Ramos (cell line): Measurements from ENCODE around the gene CRCP.
"Not testable (repeated sequence)": the region's sequence is repeated elsewhere in the genome, so short reads cannot be mapped to it uniquely, and the experiment has no call there.

Experiments
- in situ Hi-C: fragments of 300-500 bp; cut with MboI; formaldehyde crosslinking; loops from one replicate; pipeline ENCODE4 v1.14.3; 2022; ENCODE audit warnings: low sequenced_read_pairs; ENCODE audit not compliant: unreplicated experiment

CRCP gene

DNA sequence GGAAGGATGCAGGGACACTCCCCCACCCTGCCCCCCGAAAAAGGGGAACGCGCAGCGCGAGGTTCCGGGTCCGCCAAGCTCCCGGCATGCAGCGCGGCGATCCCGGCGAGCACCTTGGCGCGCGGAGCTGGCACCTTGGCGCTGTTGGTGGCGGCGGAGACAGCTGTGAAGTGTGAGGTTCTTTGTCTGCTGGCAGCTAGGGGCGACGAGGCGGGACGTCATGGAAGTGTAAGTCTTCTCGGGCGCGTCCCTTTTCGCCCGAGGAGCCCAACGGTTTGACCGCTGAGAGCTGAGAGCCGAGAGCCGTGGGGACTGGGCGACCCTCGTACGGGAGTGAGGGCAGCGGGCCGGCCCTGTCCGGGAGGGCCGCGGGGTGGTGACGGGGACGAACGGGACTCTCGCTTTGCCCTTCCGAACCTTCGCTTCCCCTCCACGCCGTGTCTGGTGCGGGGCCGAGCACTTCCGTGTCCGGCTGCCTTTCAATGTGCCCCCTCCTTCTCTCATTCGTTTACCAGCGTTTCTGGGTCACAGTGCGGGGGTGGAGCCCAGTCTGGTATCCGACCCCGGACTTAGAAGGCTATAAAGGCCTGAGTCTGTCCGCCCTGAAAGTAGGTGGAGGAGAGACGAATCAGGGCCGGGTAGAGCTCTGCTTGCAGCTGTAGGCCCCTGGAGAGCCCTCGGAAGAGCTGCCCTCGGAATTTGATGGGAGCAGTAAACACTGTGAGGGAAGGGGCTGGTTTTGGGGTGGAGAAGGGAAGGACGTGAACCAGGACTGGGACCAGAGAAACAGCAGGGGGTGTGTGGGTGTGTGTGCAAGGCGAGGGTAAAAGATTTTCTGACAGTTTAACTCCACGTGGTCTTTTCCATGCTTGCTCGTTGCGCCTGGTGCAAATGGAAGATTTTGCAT lies at the start of gene CRCP:
Gene CRCP (plus strand): TSS at position 105 of the 907 bp plus-strand sequence. CDS start 116 bp downstream, at position 221.
- in situ Hi-C loops: no loop called here

DNA sequence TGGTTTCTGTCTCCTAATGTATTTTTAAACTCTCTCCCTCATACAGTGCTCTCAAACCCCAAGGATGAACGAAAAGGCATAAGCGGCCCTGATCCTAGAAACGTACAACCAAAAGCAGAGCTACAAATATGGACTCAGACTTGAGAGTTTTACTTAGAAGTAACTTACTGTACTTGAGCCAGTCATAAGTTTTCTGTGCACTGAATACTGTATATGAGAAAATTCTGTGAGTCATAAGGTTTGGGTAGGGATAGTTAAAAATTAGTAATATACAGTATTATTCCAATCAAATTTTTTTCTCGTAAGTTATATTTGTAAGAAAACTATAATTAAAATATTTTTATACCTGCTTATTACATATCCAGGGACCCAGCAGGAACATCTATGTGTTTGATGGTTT lies 44.9 kb upstream of the CRCP start:
- in situ Hi-C loops: no loop called here

DNA sequence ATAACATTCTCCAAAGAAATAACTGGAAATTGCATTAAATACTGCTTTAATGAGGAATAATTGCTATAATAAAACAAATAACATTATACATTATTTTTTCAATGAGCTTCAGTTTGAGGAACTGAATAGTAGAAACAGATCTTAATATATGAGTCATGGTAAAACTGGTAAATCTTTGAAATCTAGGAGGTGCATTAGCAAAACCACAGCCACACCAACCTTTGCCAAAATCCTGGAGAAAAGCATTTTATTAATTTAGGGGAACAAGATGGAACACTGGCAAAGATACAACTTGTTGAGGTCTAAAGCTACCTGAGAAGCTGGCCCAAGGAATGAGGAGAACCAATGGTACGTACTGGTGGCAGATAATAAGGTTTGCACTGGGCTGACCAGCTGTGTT lies 44.4 kb upstream of the CRCP start:
- in situ Hi-C loops: no loop called here

DNA sequence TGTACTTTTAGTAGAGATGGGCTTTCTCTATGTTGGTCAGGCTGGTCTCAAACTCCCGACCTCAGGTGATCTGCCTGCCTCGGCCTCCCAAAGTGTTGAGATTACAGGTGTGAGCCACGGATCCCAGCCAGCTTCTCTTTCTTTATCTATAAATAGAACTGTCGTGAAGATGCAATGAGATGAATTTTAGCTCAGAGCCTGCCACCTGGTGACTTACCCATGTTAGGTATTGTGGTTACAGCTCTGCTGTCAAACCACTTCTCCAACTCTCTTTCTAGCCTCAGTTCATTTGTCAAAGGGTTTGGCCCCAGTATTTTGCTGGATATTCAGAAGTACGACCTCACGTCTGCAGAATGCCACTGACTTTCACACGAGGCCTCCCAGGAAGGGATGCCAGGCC lies 42.4 kb upstream of the CRCP start:
- in situ Hi-C loops: not testable (repeated sequence)

DNA sequence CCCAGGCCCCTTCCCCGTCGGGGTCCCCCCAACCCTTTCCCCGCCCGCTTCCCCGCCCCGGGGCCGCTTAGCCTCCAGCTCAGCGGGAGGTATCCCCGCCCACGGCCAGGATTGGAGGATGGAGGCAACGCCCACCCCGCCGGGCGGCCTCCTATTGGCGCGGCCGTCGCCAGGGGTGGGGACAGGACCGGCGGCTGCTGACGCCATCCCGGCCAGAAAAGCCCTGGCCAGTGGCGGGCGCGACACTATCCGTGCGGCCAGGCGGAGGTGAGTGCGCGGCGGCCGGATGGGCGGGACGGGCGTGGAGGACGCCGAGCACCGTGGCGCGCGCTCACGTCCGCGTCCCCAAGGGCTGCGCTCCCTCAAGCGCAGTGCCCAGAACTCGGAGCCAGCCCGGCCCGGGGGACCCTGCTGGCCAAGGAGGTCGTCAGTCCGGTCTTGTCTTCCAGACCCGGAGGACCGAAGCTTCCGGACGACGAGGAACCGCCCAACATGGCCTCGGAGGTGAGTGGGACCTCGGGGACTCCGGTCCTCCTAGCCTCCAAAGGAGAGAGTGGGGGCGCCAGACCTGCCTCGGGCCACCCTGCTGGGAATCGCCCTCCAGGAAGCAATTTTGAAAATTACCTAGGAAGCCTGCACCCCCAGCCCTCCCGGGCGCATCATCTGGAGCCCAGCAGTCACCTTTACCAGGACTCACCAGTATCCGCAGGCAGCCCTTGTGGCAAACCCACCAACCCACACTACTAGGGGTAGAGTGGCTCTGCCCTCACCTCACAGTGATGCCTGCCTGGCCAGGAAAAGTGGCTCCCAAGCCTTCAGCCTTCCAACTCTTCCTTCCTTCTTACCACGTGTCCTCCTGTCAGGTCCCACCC lies 38.8 kb upstream of the CRCP start, which contains the start of gene ASL:
Gene ASL (plus strand): TSS at position 230 of the 872 bp plus-strand sequence. CDS start 263 bp downstream, at position 493.
- in situ Hi-C loops: no loop called here

DNA sequence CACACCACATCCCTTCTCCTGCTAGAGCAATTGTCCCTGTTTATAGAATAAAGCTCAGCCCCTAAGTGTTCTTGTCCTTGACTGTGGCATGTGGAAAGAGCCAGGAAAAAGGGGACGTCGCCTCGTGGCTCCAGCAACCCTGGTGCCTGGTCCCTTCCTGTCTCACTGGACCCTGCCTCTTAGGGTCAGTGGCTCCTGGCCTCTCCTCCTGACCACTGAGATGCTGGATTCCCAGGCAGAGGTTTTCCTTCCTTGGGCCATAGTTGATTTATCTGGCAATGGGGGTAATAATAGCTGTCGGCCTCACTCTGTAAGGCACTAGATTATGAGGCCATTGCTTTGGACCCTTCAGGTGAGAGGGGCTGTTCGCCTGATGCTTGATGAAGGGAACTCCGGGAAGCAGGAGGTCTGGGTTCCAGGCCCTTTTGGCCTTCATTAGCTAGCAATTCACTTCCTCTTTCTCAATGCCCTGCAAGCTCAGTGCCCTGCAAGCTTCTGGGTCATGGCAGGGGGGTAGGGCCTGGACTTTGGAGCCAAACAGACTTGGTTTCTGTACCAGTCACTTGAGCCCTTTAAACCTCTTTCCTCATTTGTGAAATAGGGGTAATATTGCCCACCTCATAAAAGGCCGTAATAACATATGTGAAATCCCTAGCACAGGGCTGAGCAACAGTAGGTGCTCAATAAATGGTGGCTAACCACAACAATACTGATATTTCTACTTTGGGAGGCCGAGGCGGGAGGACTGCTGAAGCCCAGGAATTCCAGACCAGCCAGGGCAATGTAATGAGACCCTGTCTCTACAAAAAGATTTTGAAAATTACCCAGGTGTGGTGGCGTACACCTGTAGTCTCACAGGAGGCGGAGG lies 38.0 kb upstream of the CRCP start:
- in situ Hi-C loops: no loop called here

DNA sequence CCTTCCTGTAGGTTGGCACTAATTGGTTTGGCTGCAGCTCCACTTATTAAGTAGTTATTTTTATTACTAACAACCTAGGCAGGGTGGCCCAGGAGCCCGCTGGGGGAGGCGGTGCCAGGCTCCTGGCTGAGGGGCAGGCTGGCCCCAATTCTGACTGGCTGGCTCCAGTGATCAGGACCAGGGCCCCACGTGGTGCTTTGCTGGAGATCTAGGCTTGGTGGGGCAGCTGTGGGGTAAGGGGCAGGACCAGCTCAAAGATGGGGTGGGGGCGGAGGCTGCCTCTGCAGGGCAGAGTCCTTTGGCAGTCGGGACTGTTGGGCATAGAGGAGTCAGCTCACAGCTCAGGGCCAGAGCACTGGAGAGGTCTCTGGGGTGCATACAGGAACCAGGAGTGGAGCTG lies 36.6 kb upstream of the CRCP start:
- in situ Hi-C loops: no loop called here

DNA sequence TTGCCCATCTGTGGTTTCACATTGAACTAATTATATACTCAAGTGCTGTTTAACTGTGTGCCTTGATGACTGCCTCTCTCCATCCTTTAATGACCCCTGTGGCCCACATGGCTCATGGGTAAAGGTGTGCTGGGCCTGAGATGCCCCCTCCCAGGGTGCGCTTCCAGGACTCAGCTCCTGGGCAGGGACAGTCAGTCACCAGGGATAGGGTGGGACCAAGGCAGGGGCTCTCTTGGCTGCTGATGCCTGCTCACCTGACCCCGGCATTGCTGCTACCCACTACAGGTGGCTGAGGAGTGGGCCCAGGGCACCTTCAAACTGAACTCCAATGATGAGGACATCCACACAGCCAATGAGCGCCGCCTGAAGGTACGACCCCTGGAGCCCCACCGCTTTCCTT lies 32.6 kb upstream of the CRCP start:
- in situ Hi-C loops: no loop called here

DNA sequence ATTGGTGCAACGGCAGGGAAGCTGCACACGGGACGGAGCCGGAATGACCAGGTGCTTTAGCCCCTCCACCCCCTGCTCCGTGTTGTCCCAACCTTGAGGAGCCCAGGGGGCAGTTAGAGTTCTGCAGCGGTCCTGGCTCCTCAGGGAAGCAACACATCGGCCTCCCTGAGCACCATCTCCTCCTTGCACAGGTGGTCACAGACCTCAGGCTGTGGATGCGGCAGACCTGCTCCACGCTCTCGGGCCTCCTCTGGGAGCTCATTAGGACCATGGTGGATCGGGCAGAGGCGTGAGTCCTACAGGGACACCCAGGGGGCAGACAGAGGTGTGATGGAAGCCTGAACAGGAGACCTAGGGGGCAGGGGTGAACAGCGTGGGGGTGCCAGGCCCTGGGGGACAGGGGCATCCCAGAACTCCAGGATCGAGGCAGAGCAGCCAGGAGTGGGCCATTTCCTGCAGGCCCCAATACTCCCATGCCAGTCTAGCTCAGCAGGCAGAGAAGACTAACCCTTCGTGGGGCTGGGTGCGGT lies 31.7 kb upstream of the CRCP start:
- in situ Hi-C loops: no loop called here

DNA sequence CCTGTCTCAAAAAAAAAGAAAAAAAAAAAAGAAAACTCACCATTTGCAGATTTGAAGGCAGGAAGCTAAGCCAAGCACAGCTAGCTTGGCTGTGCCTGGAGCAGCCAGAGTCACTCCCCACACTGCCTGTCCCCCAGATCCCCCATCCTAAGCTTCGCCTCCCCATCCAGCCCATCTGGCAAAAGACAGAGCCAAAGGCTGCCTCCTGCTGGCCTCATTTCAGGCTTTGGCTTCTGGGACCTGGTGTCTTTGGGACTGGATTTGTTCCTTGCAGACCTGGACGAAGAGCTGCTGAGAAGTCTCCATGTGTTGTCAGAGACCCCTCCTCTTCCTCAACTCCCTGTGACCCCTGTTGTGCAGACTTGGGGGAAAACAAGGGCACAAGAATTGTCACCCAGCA lies 31.0 kb upstream of the CRCP start:
- in situ Hi-C loops: no loop called here

DNA sequence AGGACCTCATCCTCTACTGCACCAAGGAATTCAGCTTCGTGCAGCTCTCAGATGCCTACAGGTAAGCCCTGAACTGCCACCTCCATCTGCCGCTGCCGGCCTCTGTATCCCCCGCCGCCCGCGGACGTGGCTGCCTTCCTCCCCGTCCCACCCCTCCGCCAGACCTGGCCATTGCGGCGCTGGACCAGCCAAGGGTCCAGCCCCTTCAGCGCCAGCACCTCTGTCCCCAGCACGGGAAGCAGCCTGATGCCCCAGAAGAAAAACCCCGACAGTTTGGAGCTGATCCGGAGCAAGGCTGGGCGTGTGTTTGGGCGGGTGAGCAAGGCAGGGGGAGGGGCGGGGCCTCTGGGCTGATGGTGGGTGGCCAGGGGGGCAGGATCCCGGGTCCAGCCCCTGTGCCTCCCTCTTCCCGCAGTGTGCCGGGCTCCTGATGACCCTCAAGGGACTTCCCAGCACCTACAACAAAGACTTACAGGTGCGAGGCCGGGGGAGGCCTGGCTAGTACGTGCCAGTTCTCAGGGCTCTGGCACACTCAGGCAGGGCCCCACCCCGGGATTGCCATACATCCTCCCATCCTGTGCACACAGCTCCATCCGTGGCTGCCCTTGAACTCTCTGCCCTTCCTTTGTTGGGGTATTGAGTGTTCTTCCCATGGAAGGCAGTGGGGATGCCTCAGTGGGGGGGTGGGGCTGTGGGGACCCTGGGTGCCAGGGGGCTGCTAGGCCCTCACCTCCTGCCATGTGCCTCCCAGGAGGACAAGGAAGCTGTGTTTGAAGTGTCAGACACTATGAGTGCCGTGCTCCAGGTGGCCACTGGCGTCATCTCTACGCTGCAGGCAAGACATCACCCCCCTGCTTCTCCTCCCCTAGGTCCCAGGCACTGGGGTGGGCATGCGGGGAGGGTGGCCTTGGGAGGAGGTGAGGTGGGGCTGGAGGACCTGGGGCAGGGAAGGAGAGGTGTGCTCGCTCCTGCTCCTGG lies 25.5 kb upstream of the CRCP start:
- in situ Hi-C loops: no loop called here

DNA sequence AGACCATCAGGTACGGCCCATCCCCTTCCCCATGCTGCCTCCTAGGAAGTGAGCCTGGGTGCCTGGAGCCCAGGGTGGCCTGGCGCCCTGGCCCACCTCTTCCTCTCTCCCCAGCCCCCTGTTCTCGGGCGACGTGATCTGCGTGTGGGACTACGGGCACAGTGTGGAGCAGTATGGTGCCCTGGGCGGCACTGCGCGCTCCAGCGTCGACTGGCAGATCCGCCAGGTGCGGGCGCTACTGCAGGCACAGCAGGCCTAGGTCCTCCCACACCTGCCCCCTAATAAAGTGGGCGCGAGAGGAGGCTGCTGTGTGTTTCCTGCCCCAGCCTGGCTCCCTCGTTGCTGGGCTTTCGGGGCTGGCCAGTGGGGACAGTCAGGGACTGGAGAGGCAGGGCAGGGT lies 22.0 kb upstream of the CRCP start:
- in situ Hi-C loops: no loop called here

DNA sequence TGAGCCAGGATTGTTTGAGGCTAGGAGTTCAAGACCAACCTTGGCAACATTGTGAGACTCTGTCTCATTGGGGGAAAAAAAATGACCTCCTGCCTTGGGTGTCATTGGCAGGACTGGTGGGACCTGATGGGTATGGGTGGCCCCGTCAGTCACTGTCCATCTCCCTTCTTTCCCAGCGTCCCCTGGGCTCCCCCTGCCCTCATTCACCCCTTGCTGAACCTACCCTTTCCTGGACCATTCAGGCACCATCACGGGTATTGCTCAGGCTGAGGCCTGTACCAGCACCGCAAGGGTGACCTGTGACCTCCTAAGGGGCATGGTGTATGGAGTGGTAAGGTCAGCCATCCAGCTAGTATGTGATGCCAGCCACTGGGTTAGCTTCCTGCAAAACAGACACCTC lies 19.6 kb upstream of the CRCP start:
- in situ Hi-C loops: no loop called here

DNA sequence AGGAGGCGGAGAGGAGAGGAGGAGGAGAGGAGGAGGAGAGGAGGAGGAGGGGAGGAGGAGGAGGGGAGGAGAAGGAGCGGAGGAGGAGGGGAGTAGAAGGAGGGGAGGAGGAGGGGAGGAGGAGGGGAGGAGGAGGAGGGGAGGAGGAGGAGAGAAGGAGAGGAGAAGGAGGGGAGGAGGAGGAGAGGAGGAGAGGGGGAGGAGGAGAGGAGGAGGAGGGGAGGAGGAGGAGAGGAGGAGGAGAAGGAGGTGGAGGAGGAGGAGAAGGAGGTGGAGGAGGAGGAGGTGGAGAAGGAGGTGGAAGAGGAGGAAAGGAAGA lies 15.5 kb upstream of the CRCP start:
- in situ Hi-C loops: no loop called here

DNA sequence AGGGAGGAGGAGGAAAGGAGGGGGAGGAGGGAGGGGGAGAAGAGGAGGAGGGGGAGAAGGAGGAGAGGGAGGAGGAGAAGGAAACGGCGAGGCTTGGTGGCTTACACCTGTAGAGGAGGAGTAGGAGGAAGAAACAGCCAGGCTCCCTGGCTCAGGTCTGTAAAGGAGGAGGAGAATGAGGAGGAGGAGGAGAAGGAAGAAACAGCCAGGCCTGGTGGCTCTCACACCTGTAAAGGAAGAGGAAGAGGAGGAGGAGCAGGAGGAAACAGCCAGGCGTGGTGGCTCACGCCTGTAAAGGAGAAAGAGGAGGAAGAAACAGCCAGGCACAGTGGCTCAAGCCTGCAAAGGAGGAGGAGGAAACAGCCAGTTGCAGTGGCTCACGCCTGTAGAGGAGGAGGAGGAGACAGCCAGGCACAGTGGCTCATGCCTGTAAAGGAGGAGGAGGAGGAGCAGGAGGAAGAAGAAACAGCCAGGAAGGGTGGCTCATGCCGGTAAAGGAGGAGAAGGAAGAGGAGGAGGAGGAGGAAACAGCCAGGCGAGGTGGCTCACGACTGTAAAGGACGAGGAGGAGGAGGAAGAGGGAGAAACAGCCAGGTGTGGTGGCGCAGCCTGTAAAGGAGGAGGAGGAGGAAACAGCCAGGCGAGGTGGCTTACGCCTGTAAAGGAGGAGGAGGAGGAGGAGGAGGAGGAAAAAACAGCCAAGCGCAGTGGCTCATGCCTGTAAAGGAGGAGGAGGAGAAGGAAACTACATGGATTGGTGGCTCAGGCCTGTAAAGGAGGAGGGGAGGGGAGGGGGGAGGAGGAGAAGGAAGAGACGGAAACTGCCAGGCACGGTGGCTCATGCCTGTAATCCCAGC lies 14.9 kb upstream of the CRCP start:
- in situ Hi-C loops: no loop called here

DNA sequence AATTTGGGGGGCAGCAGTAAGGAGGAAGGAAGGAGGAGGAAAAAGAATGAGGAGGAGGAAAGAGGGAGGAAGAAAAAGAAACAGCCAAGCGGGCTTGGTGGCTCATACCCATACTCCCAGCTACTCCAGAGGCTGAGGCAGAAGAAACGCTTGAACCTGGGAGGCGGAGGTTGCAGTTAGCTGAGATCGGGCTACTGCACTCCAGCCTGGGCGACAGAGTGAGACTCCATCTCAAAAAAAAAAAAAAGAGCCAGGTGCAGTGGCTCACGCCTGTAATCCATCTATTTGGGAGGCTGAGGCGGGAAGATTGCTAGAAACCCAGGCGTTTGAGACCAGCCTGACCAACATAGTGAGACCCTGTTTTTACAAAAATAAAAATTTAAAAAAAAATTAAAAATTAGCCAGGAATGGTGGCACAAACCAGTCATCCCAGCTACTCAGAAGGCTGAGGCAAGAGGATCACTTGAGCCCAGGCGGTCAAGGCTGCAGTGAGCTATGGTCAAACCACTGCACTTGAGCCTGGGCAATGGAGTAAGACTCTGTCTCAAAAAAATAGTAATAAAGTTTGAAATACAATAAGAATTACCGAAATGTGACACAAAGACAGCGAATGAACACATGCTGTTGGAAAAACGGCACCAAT lies 14.1 kb upstream of the CRCP start:
- in situ Hi-C loops: no loop called here

DNA sequence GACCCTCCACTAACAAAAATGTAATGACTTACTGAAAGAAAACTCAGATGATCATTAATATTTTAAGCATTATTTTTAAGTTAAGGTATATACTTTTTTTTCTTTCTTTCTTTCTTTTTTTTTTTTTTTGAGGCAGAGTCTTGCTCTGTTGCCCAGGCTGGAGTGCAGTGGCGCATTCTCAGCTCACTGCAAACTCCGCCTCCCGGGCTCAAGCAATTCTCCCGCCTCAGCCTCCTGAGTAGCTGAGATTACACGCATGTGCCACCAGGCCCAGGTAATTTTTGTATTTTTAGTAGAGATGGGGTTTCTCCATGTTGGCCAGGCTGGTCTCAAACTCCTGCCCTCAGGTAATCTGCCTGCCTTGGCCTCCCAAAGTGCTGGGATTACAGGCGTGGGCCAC lies 12.5 kb upstream of the CRCP start:
- in situ Hi-C loops: not testable (repeated sequence)

DNA sequence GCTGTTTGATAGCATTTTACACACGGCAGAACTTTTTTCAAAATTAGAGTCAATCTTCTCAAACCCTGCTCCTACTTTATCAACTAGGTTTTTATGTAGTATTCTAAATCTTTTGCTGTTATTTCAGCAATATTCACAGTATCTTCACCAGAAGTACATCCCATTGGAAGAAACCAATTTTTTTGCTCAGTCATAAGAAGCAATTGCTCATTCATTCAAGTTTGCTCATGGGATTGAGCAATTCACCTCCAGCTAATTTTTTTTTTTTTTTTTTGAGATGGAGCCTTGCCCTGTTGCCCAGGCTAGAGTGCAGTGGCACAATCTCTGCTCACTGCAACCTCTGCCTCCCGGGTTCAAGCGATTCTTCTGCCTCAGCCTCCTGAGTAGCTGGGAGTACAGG lies 10.7 kb upstream of the CRCP start:
- in situ Hi-C loops: not testable (repeated sequence)
